ENCODE results near the gene LRG1. TPM values are rescaled to one million over a fixed set of nuclear protein-coding genes. Genes with fewer than 3 reads are reported as not detected.

The LRG1 gene
- total and polyA plus RNA-seq, 10 of the 15 experiments (the other 5 are each of a cell fraction or from before 2014, with no cell fraction given): 0.29 to 4.7 (median 0.58) TPM

DNA sequence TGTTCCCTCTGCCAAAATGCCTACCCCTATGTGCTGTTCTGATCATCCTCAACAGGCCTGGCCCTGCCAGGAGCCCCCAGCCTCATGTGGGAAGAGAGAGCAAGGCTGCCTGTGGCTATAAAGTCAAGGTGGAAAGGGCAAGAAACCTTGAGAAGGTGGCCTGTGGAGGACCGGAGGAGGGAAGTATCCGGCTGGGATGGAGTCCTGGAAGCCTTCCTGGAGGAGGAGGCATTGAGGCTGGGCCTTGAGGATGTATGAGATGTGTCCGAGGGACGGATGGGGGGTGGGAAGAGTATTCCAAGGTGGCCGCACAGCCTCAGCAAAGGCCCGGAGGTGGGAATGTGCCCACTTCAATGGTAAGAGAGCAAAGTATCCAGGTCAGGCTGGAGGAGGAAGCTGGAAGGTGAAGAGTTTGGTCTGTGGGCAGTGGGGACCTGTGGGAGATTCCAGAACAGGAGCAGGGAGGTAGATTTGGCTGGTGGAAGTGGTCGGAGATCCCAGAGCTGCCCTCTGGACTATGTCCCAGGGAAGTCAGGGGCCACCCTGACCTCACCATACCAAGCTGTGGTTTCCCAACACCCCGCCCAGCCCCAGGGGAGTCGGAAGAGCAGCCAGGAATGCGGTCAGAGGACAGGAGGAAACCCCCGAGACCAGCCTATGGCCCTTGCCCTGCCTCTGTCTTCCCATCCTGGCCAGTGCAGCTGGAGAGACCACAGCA, 18.5 kb downstream of the LRG1 start:
- Histone ChIP-seq H3K9ac (ENCODE audit: control insufficient read depth, insufficient read depth, low read length) (no peak overlapping the region), H3K4me1 (ENCODE audit: control insufficient read depth, insufficient read depth, low read length) (no peaks in the 10 kb centered on the region), H3K27ac (ENCODE audit: control insufficient read depth, insufficient read depth) (no peak overlapping the region), H2AFZ (ENCODE audit: control insufficient read depth, low read depth, low read length) (no peak overlapping the region), H3K4me2 (ENCODE audit: control insufficient read depth, insufficient read depth) (no peak overlapping the region), H3K9me3 (replicated peaks; ENCODE audit: control insufficient read depth, insufficient read depth, low read length) (no peaks in the 10 kb centered on the region), H3K4me3 (no peak overlapping the region), H3K27me3 (replicated peaks in 1 of 2; ENCODE audit: control insufficient read depth in 2 of 2, insufficient read depth in 2 of 2, low read length in 1 of 2) (no peaks in the 10 kb centered on the region), H3K79me2 (ENCODE audit: control insufficient read depth, insufficient read depth, low read length) (no peaks in the 10 kb centered on the region), H4K20me1 (ENCODE audit: control insufficient read depth, insufficient read depth) (no peaks in the 10 kb centered on the region), H3K36me3 (ENCODE audit: control insufficient read depth in 2 of 2, insufficient read depth in 2 of 2, low read length in 1 of 2) (no peaks in the 10 kb centered on the region)
- ChIA-PET CTCF (interaction anchor here (0.5 to 1.6 kb wide), 6 partner anchors 13 to 255 kb away, joined by 3 to 7 read pairs (median 4); partner anchors contain the start of gene LRG1), SMC1A (ENCODE audit: uncharacterized antibody, unreplicated experiment) (no interaction called here), POLR2A (no interaction called here), RAD21 (ENCODE audit: unreplicated experiment) (interaction anchor here (0.8 kb wide), 1 partner anchor 115 kb away, joined by 4 read pairs; no protein-coding TSS in a partner anchor)
- no peak for DNase-seq (ENCODE audit: low read depth, low spot score)
- no peak for ATAC-seq
- BruUV-seq (replicated peaks): no TSS peak
- FAIRE-seq: no peak
- TF ChIP-seq, protein P1, sequence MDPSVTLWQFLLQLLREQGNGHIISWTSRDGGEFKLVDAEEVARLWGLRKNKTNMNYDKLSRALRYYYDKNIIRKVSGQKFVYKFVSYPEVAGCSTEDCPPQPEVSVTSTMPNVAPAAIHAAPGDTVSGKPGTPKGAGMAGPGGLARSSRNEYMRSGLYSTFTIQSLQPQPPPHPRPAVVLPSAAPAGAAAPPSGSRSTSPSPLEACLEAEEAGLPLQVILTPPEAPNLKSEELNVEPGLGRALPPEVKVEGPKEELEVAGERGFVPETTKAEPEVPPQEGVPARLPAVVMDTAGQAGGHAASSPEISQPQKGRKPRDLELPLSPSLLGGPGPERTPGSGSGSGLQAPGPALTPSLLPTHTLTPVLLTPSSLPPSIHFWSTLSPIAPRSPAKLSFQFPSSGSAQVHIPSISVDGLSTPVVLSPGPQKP (IDR thresholded peaks at IDR 0.05; ENCODE audit: low read depth, low read length): no peak
- TF ChIP-seq, protein P2, sequence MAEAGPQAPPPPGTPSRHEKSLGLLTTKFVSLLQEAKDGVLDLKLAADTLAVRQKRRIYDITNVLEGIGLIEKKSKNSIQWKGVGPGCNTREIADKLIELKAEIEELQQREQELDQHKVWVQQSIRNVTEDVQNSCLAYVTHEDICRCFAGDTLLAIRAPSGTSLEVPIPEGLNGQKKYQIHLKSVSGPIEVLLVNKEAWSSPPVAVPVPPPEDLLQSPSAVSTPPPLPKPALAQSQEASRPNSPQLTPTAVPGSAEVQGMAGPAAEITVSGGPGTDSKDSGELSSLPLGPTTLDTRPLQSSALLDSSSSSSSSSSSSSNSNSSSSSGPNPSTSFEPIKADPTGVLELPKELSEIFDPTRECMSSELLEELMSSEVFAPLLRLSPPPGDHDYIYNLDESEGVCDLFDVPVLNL (IDR thresholded peaks at IDR 0.05; ENCODE audit: low read depth, low read length): no peak
- TF ChIP-seq, protein P3, sequence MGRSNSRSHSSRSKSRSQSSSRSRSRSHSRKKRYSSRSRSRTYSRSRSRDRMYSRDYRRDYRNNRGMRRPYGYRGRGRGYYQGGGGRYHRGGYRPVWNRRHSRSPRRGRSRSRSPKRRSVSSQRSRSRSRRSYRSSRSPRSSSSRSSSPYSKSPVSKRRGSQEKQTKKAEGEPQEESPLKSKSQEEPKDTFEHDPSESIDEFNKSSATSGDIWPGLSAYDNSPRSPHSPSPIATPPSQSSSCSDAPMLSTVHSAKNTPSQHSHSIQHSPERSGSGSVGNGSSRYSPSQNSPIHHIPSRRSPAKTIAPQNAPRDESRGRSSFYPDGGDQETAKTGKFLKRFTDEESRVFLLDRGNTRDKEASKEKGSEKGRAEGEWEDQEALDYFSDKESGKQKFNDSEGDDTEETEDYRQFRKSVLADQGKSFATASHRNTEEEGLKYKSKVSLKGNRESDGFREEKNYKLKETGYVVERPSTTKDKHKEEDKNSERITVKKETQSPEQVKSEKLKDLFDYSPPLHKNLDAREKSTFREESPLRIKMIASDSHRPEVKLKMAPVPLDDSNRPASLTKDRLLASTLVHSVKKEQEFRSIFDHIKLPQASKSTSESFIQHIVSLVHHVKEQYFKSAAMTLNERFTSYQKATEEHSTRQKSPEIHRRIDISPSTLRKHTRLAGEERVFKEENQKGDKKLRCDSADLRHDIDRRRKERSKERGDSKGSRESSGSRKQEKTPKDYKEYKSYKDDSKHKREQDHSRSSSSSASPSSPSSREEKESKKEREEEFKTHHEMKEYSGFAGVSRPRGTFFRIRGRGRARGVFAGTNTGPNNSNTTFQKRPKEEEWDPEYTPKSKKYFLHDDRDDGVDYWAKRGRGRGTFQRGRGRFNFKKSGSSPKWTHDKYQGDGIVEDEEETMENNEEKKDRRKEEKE (IDR thresholded peaks at IDR 0.05): no peak
- TF ChIP-seq TCF7 (IDR thresholded peaks at IDR 0.05; ENCODE audit: borderline replicate concordance) (no peak), CBFB (IDR thresholded peaks at IDR 0.05; ENCODE audit: low read depth) (no peak), ZZZ3 (IDR thresholded peaks at IDR 0.05; ENCODE audit: control insufficient read depth, insufficient read length, low read depth) (no peak), SMARCA5 (IDR thresholded peaks at IDR 0.05) (no peak), MYB (IDR thresholded peaks at IDR 0.05; ENCODE audit: borderline replicate concordance, low read depth, low read length) (no peak), SPI1 (IDR thresholded peaks at IDR 0.05; ENCODE audit: borderline replicate concordance, insufficient read depth, low read depth, low read length) (no peak), IKZF1 (conservative IDR thresholded peaks at IDR 0.05) (no peak)
- TF ChIP-seq, protein P4, sequence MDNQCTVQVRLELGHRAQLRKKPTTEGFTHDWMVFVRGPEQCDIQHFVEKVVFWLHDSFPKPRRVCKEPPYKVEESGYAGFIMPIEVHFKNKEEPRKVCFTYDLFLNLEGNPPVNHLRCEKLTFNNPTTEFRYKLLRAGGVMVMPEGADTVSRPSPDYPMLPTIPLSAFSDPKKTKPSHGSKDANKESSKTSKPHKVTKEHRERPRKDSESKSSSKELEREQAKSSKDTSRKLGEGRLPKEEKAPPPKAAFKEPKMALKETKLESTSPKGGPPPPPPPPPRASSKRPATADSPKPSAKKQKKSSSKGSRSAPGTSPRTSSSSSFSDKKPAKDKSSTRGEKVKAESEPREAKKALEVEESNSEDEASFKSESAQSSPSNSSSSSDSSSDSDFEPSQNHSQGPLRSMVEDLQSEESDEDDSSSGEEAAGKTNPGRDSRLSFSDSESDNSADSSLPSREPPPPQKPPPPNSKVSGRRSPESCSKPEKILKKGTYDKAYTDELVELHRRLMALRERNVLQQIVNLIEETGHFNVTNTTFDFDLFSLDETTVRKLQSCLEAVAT (IDR thresholded peaks at IDR 0.05): no peak
- in situ Hi-C loops (cut with MboI) (no loop called here), intact Hi-C loops (cut with micrococcal nuclease; ENCODE audit: unreplicated experiment) (no loop called here)
- 56% methylated on average over 9 of the region's 11 CpGs for WGBS (ENCODE audit: insufficient coverage, insufficient replicate concordance, low lambda C conversion rate, missing lambda C conversion rate)
